Lower lobe of right lung (tissue), 2 donors: ENCODE data around the gene PIGM. TPM values are rescaled to one million over a fixed set of nuclear protein-coding genes. Genes with fewer than 3 reads are reported as not detected.

Experiments used
- ATAC-seq, 2 donors: fragments of 200-7000 bp; cut with Tn5 transposase; one replicate each; pipeline ENCODE4 v1.9.1; 2020 to 2022; ENCODE audit warnings: mild to moderate bottlenecking in 2 of 2, moderate library complexity in 2 of 2
- DNase-seq: peaks from one replicate; pipeline ENCODE4 v3.0.0-alpha.2; 2020
- H3K27ac ChIP-seq: fragments of 200-600 bp; one replicate; pipeline ENCODE4 v1.8.0; 2022
- H3K27me3 ChIP-seq: fragments of 200-600 bp; one replicate; pipeline ENCODE4 v1.8.0; 2022; ENCODE audit warnings: low read depth
- H3K36me3 ChIP-seq: fragments of 200-600 bp; one replicate; pipeline ENCODE4 v1.8.0; 2022; ENCODE audit warnings: mild to moderate bottlenecking
- H3K4me1 ChIP-seq: fragments of 200-600 bp; one replicate; pipeline ENCODE4 v1.8.0; 2022
- H3K4me3 ChIP-seq: fragments of 200-600 bp; one replicate; pipeline ENCODE4 v1.8.0; 2022; ENCODE audit warnings: mild to moderate bottlenecking
- H3K9me3 ChIP-seq: fragments of 200-600 bp; one replicate; pipeline ENCODE4 v1.8.0; 2022
- intact Hi-C: fragments of 100-400 bp; cut with DNase I; formaldehyde crosslinking; loops from one replicate; pipeline ENCODE4 v1.11.0; 2022
- total RNA-seq: library from RNA; stranded (reverse); fragmentation: NEBNext Ultra II Directional; extraction: Animal tissue kit (Norgen Biotek cat#: 25700); gene quantifications from one replicate; pipeline ENCODE4 v1.2.1, GENCODE V29; 2021
- TF ChIP-seq, protein P1 (sequence below): fragments of 200-600 bp; IDR thresholded peaks from one replicate; pipeline ENCODE4 v1.8.0; 2022; ENCODE audit warnings: antibody characterized with exemption, mild to moderate bottlenecking
- donor health status: DM: no; HTN: yes; CAD: no; lungs with severe emphysema.

PIGM gene
- total RNA-seq, 1 donor from 2014 or later, result 6.9 TPM

- Histone ChIP-seq H3K27me3 (no peaks in the 10 kb centered on the region), H3K4me3 (no peak overlapping the region), H3K27ac (no peak overlapping the region), H3K36me3 (no peaks in the 10 kb centered on the region), H3K9me3 (no peaks in the 10 kb centered on the region), H3K4me1 (no peaks in the 10 kb centered on the region)
- peak in 1 of 2 donors; percentile 55 for ATAC-seq
- TF ChIP-seq, protein P1, sequence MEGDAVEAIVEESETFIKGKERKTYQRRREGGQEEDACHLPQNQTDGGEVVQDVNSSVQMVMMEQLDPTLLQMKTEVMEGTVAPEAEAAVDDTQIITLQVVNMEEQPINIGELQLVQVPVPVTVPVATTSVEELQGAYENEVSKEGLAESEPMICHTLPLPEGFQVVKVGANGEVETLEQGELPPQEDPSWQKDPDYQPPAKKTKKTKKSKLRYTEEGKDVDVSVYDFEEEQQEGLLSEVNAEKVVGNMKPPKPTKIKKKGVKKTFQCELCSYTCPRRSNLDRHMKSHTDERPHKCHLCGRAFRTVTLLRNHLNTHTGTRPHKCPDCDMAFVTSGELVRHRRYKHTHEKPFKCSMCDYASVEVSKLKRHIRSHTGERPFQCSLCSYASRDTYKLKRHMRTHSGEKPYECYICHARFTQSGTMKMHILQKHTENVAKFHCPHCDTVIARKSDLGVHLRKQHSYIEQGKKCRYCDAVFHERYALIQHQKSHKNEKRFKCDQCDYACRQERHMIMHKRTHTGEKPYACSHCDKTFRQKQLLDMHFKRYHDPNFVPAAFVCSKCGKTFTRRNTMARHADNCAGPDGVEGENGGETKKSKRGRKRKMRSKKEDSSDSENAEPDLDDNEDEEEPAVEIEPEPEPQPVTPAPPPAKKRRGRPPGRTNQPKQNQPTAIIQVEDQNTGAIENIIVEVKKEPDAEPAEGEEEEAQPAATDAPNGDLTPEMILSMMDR, result peak; percentile 78
- intact Hi-C loops, result loop anchor here (5.0 kb wide), 1 partner anchor 70 kb away; no protein-coding TSS in a partner anchor
- DNase-seq, result no peak
Observed at GRCh38 chr1:160007577-160008200, 24.1 kb downstream of the PIGM start.

- intact Hi-C loops, result loop anchor here (5.0 kb wide), 1 partner anchor 69 kb away; no protein-coding TSS in a partner anchor
- peak; percentile 88 to 93 for ATAC-seq
Observed at GRCh38 chr1:160006312-160006940, 25.4 kb downstream of the PIGM start.

DNA sequence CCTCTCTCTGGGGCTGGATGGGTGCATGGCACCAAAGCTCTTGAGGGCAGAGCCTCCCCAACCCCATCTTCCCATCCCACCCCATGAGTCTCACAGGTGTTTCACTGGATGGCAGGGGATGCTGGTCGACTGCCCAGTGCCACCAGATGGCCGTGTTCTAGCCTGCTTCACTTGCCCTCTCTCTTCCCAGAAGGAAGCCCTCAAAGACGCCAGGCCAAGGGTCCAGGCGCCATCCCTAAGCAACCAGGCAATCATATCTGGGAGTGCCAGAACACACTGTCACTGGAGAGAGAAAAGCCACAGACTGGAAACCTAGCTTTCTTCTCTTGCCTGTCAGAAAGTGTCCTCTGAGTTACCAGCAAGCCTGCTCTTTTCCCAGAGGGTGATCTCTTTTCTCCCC lies 26.7 kb downstream of the PIGM start:
- H3K4me1 ChIP-seq, result no peaks in the 10 kb centered on the region
- H3K4me3 ChIP-seq, result no peak overlapping the region
- intact Hi-C loops, result loop anchor here (5.0 kb wide), 1 partner anchor 68 kb away; no protein-coding TSS in a partner anchor
- no peak for ATAC-seq
- H3K27me3 ChIP-seq, result no peaks in the 10 kb centered on the region
- no peaks in the 10 kb centered on the region for H3K9me3 ChIP-seq
- TF ChIP-seq, protein P1, result no peak
- DNase-seq, result no peak
- no peaks in the 10 kb centered on the region for H3K36me3 ChIP-seq
- H3K27ac ChIP-seq, result no peak overlapping the region

More at GRCh38 chr1:160006312-160006940, 25.4 kb downstream of the PIGM start:
- no peaks in the 10 kb centered on the region for H3K27me3 ChIP-seq
- no peak overlapping the region for H3K4me3 ChIP-seq
- H3K27ac ChIP-seq, result no peak overlapping the region
- no peaks in the 10 kb centered on the region for H3K36me3 ChIP-seq
- peak; percentile 86 for DNase-seq
- H3K9me3 ChIP-seq, result no peaks in the 10 kb centered on the region
- H3K4me1 ChIP-seq, result no peaks in the 10 kb centered on the region
- TF ChIP-seq, protein P1, result peak; percentile 87

DNA sequence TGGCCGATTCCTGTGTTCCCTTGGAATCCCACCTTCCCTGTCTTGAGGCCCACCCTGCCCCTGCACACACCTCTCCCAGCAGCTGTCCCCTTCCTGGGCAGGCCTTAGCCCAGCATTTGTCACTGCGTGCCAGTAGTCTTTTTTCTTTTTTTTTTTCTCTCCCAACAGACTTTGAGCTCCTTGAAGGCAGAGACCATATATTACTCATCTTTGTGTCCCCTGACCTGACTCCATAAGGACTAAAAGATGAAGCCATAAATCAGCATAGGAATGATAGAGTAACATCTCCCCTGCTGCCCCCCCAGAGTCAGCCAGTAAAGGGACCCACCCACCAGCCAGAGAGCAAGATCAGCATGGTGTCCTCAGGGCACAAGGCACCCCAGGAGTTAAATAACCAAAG lies 27.4 kb downstream of the PIGM start:
- H3K27me3 ChIP-seq, result no peaks in the 10 kb centered on the region
- no peaks in the 10 kb centered on the region for H3K9me3 ChIP-seq
- no peaks in the 10 kb centered on the region for H3K4me1 ChIP-seq
- intact Hi-C loops, result no loop called here
- ATAC-seq (no peak), DNase-seq (no peak)
- no peaks in the 10 kb centered on the region for H3K36me3 ChIP-seq
- H3K4me3 ChIP-seq, result no peak overlapping the region
- no peak overlapping the region for H3K27ac ChIP-seq
- TF ChIP-seq, protein P1, result no peak

- Histone ChIP-seq H3K36me3 (no peaks in the 10 kb centered on the region), H3K27me3 (no peaks in the 10 kb centered on the region), H3K4me3 (no peak overlapping the region), H3K27ac (no peak overlapping the region), H3K9me3 (no peaks in the 10 kb centered on the region), H3K4me1 (no peaks in the 10 kb centered on the region)
- no peak for DNase-seq
- TF ChIP-seq, protein P1, result no peak
- intact Hi-C loops, result no loop called here
- ATAC-seq, result no peak
Observed at GRCh38 chr1:160004001-160004400, 27.8 kb downstream of the PIGM start.
